GM23338 (cell line): Measurements from ENCODE around the gene FHIT. TPM values are rescaled to one million over a fixed set of nuclear protein-coding genes. Genes with fewer than 3 reads are reported as not detected.

Experiments
- ATAC-seq: fragments of 200-7000 bp; cut with Tn5 transposase; 3 replicates; pipeline ENCODE4 v1.9.1; 2020
- DNase-seq: peaks from one replicate; pipeline ENCODE4 v3.0.0-alpha.2; 2015; ENCODE audit warnings: low spot score
- H2AFZ ChIP-seq: fragments of 200-600 bp; sonication (generic); 2 replicates; pipeline ENCODE4 v1.8.0; 2016; ENCODE audit warnings: antibody characterized with exemption, mild to moderate bottlenecking, moderate library complexity
- H3F3A ChIP-seq: fragments of 200-600 bp; sonication (generic); replicated peaks from 2 replicates; pipeline ENCODE4 v1.8.0; 2017; ENCODE audit warnings: antibody characterized with exemption, mixed run types, low read depth
- H3K27ac ChIP-seq: fragments of 200-600 bp; sonication (generic); 2 replicates; pipeline ENCODE4 v1.6.1; 2016; ENCODE audit warnings: low read depth
- H3K27me3 ChIP-seq: fragments of 200-600 bp; sonication (generic); 2 replicates; pipeline ENCODE4 v1.8.0; 2016; ENCODE audit warnings: mild to moderate bottlenecking, mixed run types, moderate library complexity; ENCODE audit not compliant: insufficient read depth
- H3K36me3 ChIP-seq: fragments of 200-600 bp; sonication (generic); 2 replicates; pipeline ENCODE4 v1.8.0; 2016; ENCODE audit warnings: mild to moderate bottlenecking; ENCODE audit not compliant: insufficient read depth
- H3K4me1 ChIP-seq: fragments of 200-600 bp; sonication (generic); 2 replicates; pipeline ENCODE4 v1.8.0; 2016; ENCODE audit warnings: mild to moderate bottlenecking, moderate library complexity; ENCODE audit not compliant: insufficient read depth
- H3K4me2 ChIP-seq: fragments of 200-600 bp; sonication (generic); 2 replicates; pipeline ENCODE4 v1.7.1; 2017; ENCODE audit warnings: mixed run types
- H3K4me3 ChIP-seq: fragments of 200-600 bp; sonication (generic); 2 replicates; pipeline ENCODE4 v1.6.1; 2016; ENCODE audit warnings: mixed run types
- H3K79me2 ChIP-seq: fragments of 200-600 bp; sonication (generic); replicated peaks from 2 replicates; pipeline ENCODE4 v1.8.0; 2017; ENCODE audit warnings: mild to moderate bottlenecking; ENCODE audit not compliant: insufficient read depth
- H3K9me2 ChIP-seq: fragments of 200-600 bp; sonication (generic); 2 replicates; pipeline ENCODE4 v1.8.0; 2017; ENCODE audit not compliant: insufficient read depth
- H4K20me1 ChIP-seq: fragments of 200-600 bp; sonication (generic); replicated peaks from 2 replicates; pipeline ENCODE4 v1.8.0; 2017; ENCODE audit warnings: mild to moderate bottlenecking; ENCODE audit not compliant: insufficient read depth
- H3K27ac Mint-ChIP-seq: 2 replicates; pipeline ENCODE4 v1.8.0; 2020; ENCODE audit warnings: inconsistent platforms, mild to moderate bottlenecking, moderate library complexity, mixed read lengths
- H3K27me3 Mint-ChIP-seq: 3 replicates; pipeline ENCODE4 v1.8.0; 2022; ENCODE audit warnings: low read depth, mild to moderate bottlenecking, moderate library complexity, mixed read lengths, inconsistent platforms; ENCODE audit not compliant: insufficient read depth, poor library complexity
- H3K36me3 Mint-ChIP-seq: 3 replicates; pipeline ENCODE4 v1.8.0; 2021; ENCODE audit warnings: low read depth, mild to moderate bottlenecking, inconsistent platforms, moderate library complexity, mixed read lengths
- H3K4me1 Mint-ChIP-seq: 3 replicates; pipeline ENCODE4 v1.8.0; 2020; ENCODE audit warnings: mild to moderate bottlenecking, inconsistent platforms, mixed read lengths
- H3K4me3 Mint-ChIP-seq: 3 replicates; pipeline ENCODE4 v1.8.0; 2021; ENCODE audit warnings: moderate library complexity, mild to moderate bottlenecking, inconsistent platforms, mixed read lengths
- H3K9me3 Mint-ChIP-seq: 3 replicates; pipeline ENCODE4 v1.8.0; 2020; ENCODE audit warnings: moderate library complexity, mild to moderate bottlenecking, inconsistent platforms, mixed read lengths
- CREB1 ChIP-seq: fragments of 250-450 bp; sonication (Bioruptor Pico); IDR thresholded peaks from 2 replicates; pipeline ENCODE4 v1.5.0; 2020; ENCODE audit warnings: low read depth, mild to moderate bottlenecking, moderate library complexity
- CTCF ChIP-seq, 2 experiments: fragments of 200-600 bp in 1 of 2; sonication (generic) in 1 of 2; conservative IDR thresholded peaks; 2 replicates each; pipeline versions ENCODE4 v1.5.1 to v1.6.1; 2016 to 2017; ENCODE audit warnings: antibody characterized with exemption in 2 of 2, low read depth in 2 of 2, mild to moderate bottlenecking in 2 of 2, moderate library complexity in 1 of 2
- EZH2phosphoT487 ChIP-seq: fragments of 200-600 bp; sonication (generic); IDR thresholded peaks from one replicate; pipeline ENCODE4 v1.8.1; 2018; ENCODE audit warnings: antibody characterized with exemption; ENCODE audit not compliant: unreplicated experiment
- JUNB ChIP-seq: IDR thresholded peaks from one replicate; pipeline ENCODE4 v1.6.1; 2016; ENCODE audit warnings: antibody characterized with exemption; ENCODE audit not compliant: unreplicated experiment
- NANOG ChIP-seq: IDR thresholded peaks from 2 replicates; pipeline ENCODE4 v1.6.1; 2016; ENCODE audit warnings: antibody characterized with exemption, borderline replicate concordance
- POLR2AphosphoS5 ChIP-seq: IDR thresholded peaks from 2 replicates; pipeline ENCODE4 v1.6.1; 2016; ENCODE audit warnings: antibody characterized with exemption, low read depth
- REST ChIP-seq: IDR thresholded peaks from one replicate; pipeline ENCODE4 v1.6.1; 2018; ENCODE audit warnings: antibody characterized with exemption; ENCODE audit not compliant: unreplicated experiment
- STAT1 ChIP-seq: IDR thresholded peaks from one replicate; pipeline ENCODE4 v1.6.1; 2016; ENCODE audit warnings: antibody characterized with exemption; ENCODE audit not compliant: unreplicated experiment
- ZNF114 ChIP-seq: fragments of 250-450 bp; sonication (Bioruptor Pico); IDR thresholded peaks from 2 replicates; pipeline ENCODE4 v1.5.0; 2020; ENCODE audit warnings: mild to moderate bottlenecking, moderate library complexity
- ZNF331 ChIP-seq: fragments of 250-450 bp; sonication (Bioruptor Pico); IDR thresholded peaks from 2 replicates; pipeline ENCODE4 v1.5.0; 2020; ENCODE audit warnings: low read depth, mild to moderate bottlenecking, moderate library complexity
- polyA plus RNA-seq: library from polyadenylated mRNA; unstranded; fragments of >200 nt; fragmentation: Nextera tagmentation; extraction: Ambion mirVana; gene quantifications from 2 replicates; pipeline ENCODE4 v1.2.1, GENCODE V29; 2016
- total RNA-seq: library from RNA; depleted of rRNA; stranded (reverse); fragments of >200 nt; shearing (Covaris generic); gene quantifications from 2 replicates; pipeline ENCODE4 v1.2.3, GENCODE V29; 2014

The FHIT gene
- total and polyA plus RNA-seq, 2 experiments from 2014 or later, result 3.0 to 8.3 TPM

- H3K4me2 ChIP-seq, result no peak overlapping the region
- no peaks in the 10 kb centered on the region for H3K9me2 ChIP-seq
- H3K4me1 ChIP-seq, result peaks cover 8% of the 10 kb centered on the region; the same call in 1 of the 2 replicates
- no peak overlapping the region for H3K27ac ChIP-seq
- H3K27ac Mint-ChIP-seq, result no peak overlapping the region
- H3K9me3 Mint-ChIP-seq, result peaks cover 5% of the 10 kb centered on the region; the same call in 2 of the 3 replicates
- H3K4me3 Mint-ChIP-seq, result no peak overlapping the region
- H3K4me3 ChIP-seq, result no peak overlapping the region
- H4K20me1 ChIP-seq, result no peaks in the 10 kb centered on the region
- no peaks in the 10 kb centered on the region for H3K27me3 ChIP-seq
- H3K4me1 Mint-ChIP-seq, result peaks cover 5% of the 10 kb centered on the region; the same call in 2 of the 3 replicates
- no peak for ATAC-seq
- TF ChIP-seq ZNF114 (no peak), EZH2phosphoT487 (no peak), CREB1 (CRISPR knock-in tag) (no peak), ZNF331 (CRISPR knock-in tag) (no peak), REST (no peak), JUNB (no peak), NANOG (no peak)
- H3K27me3 Mint-ChIP-seq, result peaks cover 2% of the 10 kb centered on the region
- H3K36me3 Mint-ChIP-seq, result peaks cover 4% of the 10 kb centered on the region; the same call in 2 of the 3 replicates
- no peak for DNase-seq
- no peak overlapping the region for H2AFZ ChIP-seq
- no peaks in the 10 kb centered on the region for H3K79me2 ChIP-seq
- no peaks in the 10 kb centered on the region for H3K36me3 ChIP-seq
- no peaks in the 10 kb centered on the region for H3F3A ChIP-seq
Measured at GRCh38 chr3:60475096-60475495, 776.2 kb downstream of the FHIT start.

- Histone ChIP-seq H3F3A (no peaks in the 10 kb centered on the region), H3K9me2 (no peaks in the 10 kb centered on the region), H3K27ac (no peak overlapping the region), H4K20me1 (no peaks in the 10 kb centered on the region), H3K27me3 (no peaks in the 10 kb centered on the region), H2AFZ (no peak overlapping the region), H3K36me3 (no peaks in the 10 kb centered on the region), H3K4me1 (peaks cover 19% of the 10 kb centered on the region), H3K4me3 (no peak overlapping the region), H3K79me2 (no peaks in the 10 kb centered on the region), H3K4me2 (peak overlapping the region; percentile 6; the same call in 1 of the 2 replicates)
- Mint-ChIP-seq H3K9me3 (peaks cover 4% of the 10 kb centered on the region; the same call in 2 of the 3 replicates), H3K36me3 (no peaks in the 10 kb centered on the region; the same call in 2 of the 3 replicates), H3K4me3 (no peak overlapping the region), H3K27ac (no peak overlapping the region), H3K27me3 (peaks cover 2% of the 10 kb centered on the region), H3K4me1 (peaks cover 13% of the 10 kb centered on the region)
- DNase-seq (no peak), ATAC-seq (no peak)
- no peak for TF ChIP-seq ZNF331 (CRISPR knock-in tag)
- TF ChIP-seq NANOG, result no peak
- TF ChIP-seq POLR2AphosphoS5, result no peak
- TF ChIP-seq REST, result no peak
- TF ChIP-seq STAT1, result no peak
- TF ChIP-seq CTCF (conservative IDR thresholded peaks at IDR 0.05; ENCODE audit: low read depth in 2 of 2), result no peak
- no peak for TF ChIP-seq JUNB
- TF ChIP-seq EZH2phosphoT487, result no peak
Measured at GRCh38 chr3:60469481-60469880, 781.8 kb downstream of the FHIT start.
